Measurements from ENCODE around the gene NGEF. TPM values are rescaled to one million over a fixed set of nuclear protein-coding genes. Genes with fewer than 3 reads are reported as not detected.

The NGEF gene
- total RNA-seq, 2 experiments from 2014 or later: not detected

GRCh38 chr2:232833830-232834229 is 179.2 kb downstream of the NGEF start:
- no peak for TF ChIP-seq CTCF (IDR thresholded peaks at IDR 0.05)
- intact Hi-C loops (cut with DNase I, micrococcal nuclease): no loop called here
- H3K9me3 Mint-ChIP-seq: no peaks in the 10 kb centered on the region
- Histone ChIP-seq H3K36me3 (ENCODE audit: insufficient read depth, low read length) (peaks cover 74% of the 10 kb centered on the region), H3K9me3 (ENCODE audit: control insufficient read depth in 1 of 2, insufficient read depth in 1 of 2, low read length in 2 of 2) (no peaks in the 10 kb centered on the region), H3K27ac (ENCODE audit: low read depth in 1 of 2, low read length in 2 of 2) (no peak overlapping the region), H3K4me1 (ENCODE audit: insufficient read depth, low read length) (peaks cover 19% of the 10 kb centered on the region), H3K4me3 (ENCODE audit: low read length) (no peak overlapping the region), H3K27me3 (ENCODE audit: control insufficient read depth in 1 of 2, insufficient read depth in 2 of 2, low read length in 2 of 2) (no peaks in the 10 kb centered on the region)
- no peaks in the 10 kb centered on the region for H3K27me3 Mint-ChIP-seq
- H3K36me3 Mint-ChIP-seq (ENCODE audit: low read depth): peaks cover 93% of the 10 kb centered on the region
- CTCF ChIA-PET: no interaction called here
- peak overlapping the region; percentile 45 for H3K27ac Mint-ChIP-seq
- no peak overlapping the region for H3K4me3 Mint-ChIP-seq
- H3K4me1 Mint-ChIP-seq (ENCODE audit: low read depth): peaks cover 20% of the 10 kb centered on the region
- no peak for DNase-seq
- POLR2A ChIA-PET: no interaction called here
- ATAC-seq (ENCODE audit: poor library complexity): no peak

GRCh38 chr2:232831496-232831895 is 181.6 kb downstream of the NGEF start:
- Histone ChIP-seq H3K9me3 (ENCODE audit: control insufficient read depth in 1 of 2, insufficient read depth in 1 of 2, low read length in 2 of 2) (no peaks in the 10 kb centered on the region), H3K27me3 (ENCODE audit: control insufficient read depth in 1 of 2, insufficient read depth in 2 of 2, low read length in 2 of 2) (no peaks in the 10 kb centered on the region), H3K4me1 (ENCODE audit: insufficient read depth, low read length) (no peaks in the 10 kb centered on the region), H3K36me3 (ENCODE audit: insufficient read depth, low read length) (peaks cover 70% of the 10 kb centered on the region), H3K4me3 (ENCODE audit: low read length) (no peak overlapping the region), H3K27ac (ENCODE audit: low read depth in 1 of 2, low read length in 2 of 2) (no peak overlapping the region)
- H3K27ac Mint-ChIP-seq: no peak overlapping the region
- H3K9me3 Mint-ChIP-seq: no peaks in the 10 kb centered on the region
- peaks cover 5% of the 10 kb centered on the region for H3K4me1 Mint-ChIP-seq (ENCODE audit: low read depth)
- no peak for TF ChIP-seq CTCF (IDR thresholded peaks at IDR 0.05)
- H3K27me3 Mint-ChIP-seq: no peaks in the 10 kb centered on the region
- no peak overlapping the region for H3K4me3 Mint-ChIP-seq
- H3K36me3 Mint-ChIP-seq (ENCODE audit: low read depth): peaks cover 84% of the 10 kb centered on the region
- ATAC-seq (ENCODE audit: poor library complexity): no peak
- intact Hi-C loops (cut with DNase I, micrococcal nuclease): no loop called here
- ChIA-PET CTCF (no interaction called here), POLR2A (no interaction called here)
- no peak for DNase-seq

GRCh38 chr2:232829988-232830387 is 183.1 kb downstream of the NGEF start:
- Histone ChIP-seq H3K9me3 (ENCODE audit: control insufficient read depth in 1 of 2, insufficient read depth in 1 of 2, low read length in 2 of 2) (no peaks in the 10 kb centered on the region), H3K4me3 (ENCODE audit: low read length) (no peak overlapping the region), H3K4me1 (ENCODE audit: insufficient read depth, low read length) (no peaks in the 10 kb centered on the region), H3K27me3 (ENCODE audit: control insufficient read depth in 1 of 2, insufficient read depth in 2 of 2, low read length in 2 of 2) (no peaks in the 10 kb centered on the region), H3K36me3 (ENCODE audit: insufficient read depth, low read length) (peaks cover 67% of the 10 kb centered on the region), H3K27ac (ENCODE audit: low read depth in 1 of 2, low read length in 2 of 2) (no peak overlapping the region)
- peaks cover 5% of the 10 kb centered on the region for H3K4me1 Mint-ChIP-seq (ENCODE audit: low read depth)
- no peak for TF ChIP-seq CTCF (IDR thresholded peaks at IDR 0.05)
- no peaks in the 10 kb centered on the region for H3K27me3 Mint-ChIP-seq
- no peak overlapping the region for H3K27ac Mint-ChIP-seq
- POLR2A ChIA-PET: no interaction called here
- intact Hi-C loops (cut with DNase I, micrococcal nuclease): no loop called here
- peaks cover 87% of the 10 kb centered on the region for H3K36me3 Mint-ChIP-seq (ENCODE audit: low read depth)
- no peaks in the 10 kb centered on the region for H3K9me3 Mint-ChIP-seq
- no peak overlapping the region for H3K4me3 Mint-ChIP-seq
- CTCF ChIA-PET: no interaction called here
- ATAC-seq (ENCODE audit: poor library complexity) (no peak), DNase-seq (no peak)

Other genes starting within 250 kb of the NGEF start
- not detected for gene KCNJ13, start 236.7 kb downstream of the NGEF start, total RNA-seq
- 1 to 10 TPM; 1.2 TPM for gene SNORC, start 143.0 kb downstream of the NGEF start, total RNA-seq
- gene NEU2, start 19.4 kb upstream of the NGEF start, total RNA-seq: not detected
- 100 to 1,000 TPM; 141 to 154 TPM for gene INPP5D, start 47.1 kb upstream of the NGEF start, total RNA-seq
- 100 to 1,000 TPM; 134 to 135 TPM for gene ATG16L1, start 238.4 kb upstream of the NGEF start, total RNA-seq

Data from CD4-positive, alpha-beta T cell (primary cell).